HL-60 (cell line): ENCODE data around the gene UBE2S.

Experiments used
- DNase-seq, 2 experiments: peaks; one replicate each; pipeline ENCODE4 v3.0.0-alpha.2; 2010 to 2020; ENCODE audit warnings: low read depth in 1 of 2, low spot score in 1 of 2
- H3K27ac ChIP-seq: fragments of 250-450 bp; sonication (Bioruptor Pico); replicated peaks from 2 replicates; pipeline ENCODE4 v1.5.1; 2020; ENCODE audit warnings: mild to moderate bottlenecking, moderate library complexity
- H3K27me3 ChIP-seq: fragments of 250-450 bp; sonication (Bioruptor Pico); 2 replicates; pipeline ENCODE4 v1.5.1; 2021; ENCODE audit warnings: mild to moderate bottlenecking, moderate library complexity; ENCODE audit not compliant: insufficient read depth, poor library complexity, severe bottlenecking
- H3K4me3 ChIP-seq: replicated peaks from 2 replicates; pipeline ENCODE4 v1.5.1; 2011; ENCODE audit warnings: mild to moderate bottlenecking, control low read depth, low read length; ENCODE audit not compliant: insufficient read depth
- GABPA ChIP-seq: IDR thresholded peaks from 2 replicates; pipeline ENCODE4 v1.6.1; 2012; ENCODE audit warnings: low read depth
- POLR2AphosphoS5 ChIP-seq: IDR thresholded peaks from 2 replicates; pipeline ENCODE4 v1.6.1; 2012; ENCODE audit warnings: low read depth
- SPI1 ChIP-seq: IDR thresholded peaks from 2 replicates; pipeline ENCODE4 v1.6.1; 2012; ENCODE audit warnings: low read depth, mild to moderate bottlenecking, borderline replicate concordance
- TF ChIP-seq, protein P1 (sequence below): IDR thresholded peaks from 2 replicates; pipeline ENCODE4 v1.6.1; 2012; ENCODE audit warnings: low read depth; ENCODE audit not compliant: insufficient replicate concordance
- TF ChIP-seq, protein P2 (sequence below): IDR thresholded peaks from one replicate; pipeline ENCODE4 v1.5.1; 2011; ENCODE audit warnings: low read length, control low read depth, inconsistent platforms; ENCODE audit not compliant: insufficient read depth

UBE2S gene

DNA sequence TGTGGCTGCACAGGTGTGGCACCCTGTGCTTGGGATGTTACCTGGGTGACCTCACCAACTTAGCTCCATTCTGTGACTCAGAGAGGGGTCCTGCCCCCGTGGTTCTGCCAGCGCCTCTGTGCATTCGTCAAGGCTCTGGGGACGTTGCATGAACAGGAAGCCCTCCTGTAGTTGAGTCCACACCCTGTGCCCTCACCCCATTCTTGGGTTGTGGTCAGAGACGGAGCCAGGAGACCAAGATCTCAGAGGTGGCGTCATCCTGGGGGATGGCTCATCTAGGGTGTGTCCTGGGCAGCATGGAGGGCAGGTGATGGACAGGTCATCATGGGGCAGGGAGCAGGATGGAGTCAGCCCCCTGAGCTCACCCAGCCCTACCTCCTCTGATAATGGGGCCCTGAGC lies 55.5 kb downstream of the UBE2S start:
- H3K4me3 ChIP-seq: no peak overlapping the region
- TF ChIP-seq GABPA (no peak), POLR2AphosphoS5 (no peak), SPI1 (no peak)
- TF ChIP-seq, protein P1, sequence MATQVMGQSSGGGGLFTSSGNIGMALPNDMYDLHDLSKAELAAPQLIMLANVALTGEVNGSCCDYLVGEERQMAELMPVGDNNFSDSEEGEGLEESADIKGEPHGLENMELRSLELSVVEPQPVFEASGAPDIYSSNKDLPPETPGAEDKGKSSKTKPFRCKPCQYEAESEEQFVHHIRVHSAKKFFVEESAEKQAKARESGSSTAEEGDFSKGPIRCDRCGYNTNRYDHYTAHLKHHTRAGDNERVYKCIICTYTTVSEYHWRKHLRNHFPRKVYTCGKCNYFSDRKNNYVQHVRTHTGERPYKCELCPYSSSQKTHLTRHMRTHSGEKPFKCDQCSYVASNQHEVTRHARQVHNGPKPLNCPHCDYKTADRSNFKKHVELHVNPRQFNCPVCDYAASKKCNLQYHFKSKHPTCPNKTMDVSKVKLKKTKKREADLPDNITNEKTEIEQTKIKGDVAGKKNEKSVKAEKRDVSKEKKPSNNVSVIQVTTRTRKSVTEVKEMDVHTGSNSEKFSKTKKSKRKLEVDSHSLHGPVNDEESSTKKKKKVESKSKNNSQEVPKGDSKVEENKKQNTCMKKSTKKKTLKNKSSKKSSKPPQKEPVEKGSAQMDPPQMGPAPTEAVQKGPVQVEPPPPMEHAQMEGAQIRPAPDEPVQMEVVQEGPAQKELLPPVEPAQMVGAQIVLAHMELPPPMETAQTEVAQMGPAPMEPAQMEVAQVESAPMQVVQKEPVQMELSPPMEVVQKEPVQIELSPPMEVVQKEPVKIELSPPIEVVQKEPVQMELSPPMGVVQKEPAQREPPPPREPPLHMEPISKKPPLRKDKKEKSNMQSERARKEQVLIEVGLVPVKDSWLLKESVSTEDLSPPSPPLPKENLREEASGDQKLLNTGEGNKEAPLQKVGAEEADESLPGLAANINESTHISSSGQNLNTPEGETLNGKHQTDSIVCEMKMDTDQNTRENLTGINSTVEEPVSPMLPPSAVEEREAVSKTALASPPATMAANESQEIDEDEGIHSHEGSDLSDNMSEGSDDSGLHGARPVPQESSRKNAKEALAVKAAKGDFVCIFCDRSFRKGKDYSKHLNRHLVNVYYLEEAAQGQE: no peak
- TF ChIP-seq, protein P2, sequence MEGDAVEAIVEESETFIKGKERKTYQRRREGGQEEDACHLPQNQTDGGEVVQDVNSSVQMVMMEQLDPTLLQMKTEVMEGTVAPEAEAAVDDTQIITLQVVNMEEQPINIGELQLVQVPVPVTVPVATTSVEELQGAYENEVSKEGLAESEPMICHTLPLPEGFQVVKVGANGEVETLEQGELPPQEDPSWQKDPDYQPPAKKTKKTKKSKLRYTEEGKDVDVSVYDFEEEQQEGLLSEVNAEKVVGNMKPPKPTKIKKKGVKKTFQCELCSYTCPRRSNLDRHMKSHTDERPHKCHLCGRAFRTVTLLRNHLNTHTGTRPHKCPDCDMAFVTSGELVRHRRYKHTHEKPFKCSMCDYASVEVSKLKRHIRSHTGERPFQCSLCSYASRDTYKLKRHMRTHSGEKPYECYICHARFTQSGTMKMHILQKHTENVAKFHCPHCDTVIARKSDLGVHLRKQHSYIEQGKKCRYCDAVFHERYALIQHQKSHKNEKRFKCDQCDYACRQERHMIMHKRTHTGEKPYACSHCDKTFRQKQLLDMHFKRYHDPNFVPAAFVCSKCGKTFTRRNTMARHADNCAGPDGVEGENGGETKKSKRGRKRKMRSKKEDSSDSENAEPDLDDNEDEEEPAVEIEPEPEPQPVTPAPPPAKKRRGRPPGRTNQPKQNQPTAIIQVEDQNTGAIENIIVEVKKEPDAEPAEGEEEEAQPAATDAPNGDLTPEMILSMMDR: no peak
- no peak for DNase-seq
- H3K27ac ChIP-seq: no peak overlapping the region
- H3K27me3 ChIP-seq: peaks cover 23% of the 10 kb centered on the region

DNA sequence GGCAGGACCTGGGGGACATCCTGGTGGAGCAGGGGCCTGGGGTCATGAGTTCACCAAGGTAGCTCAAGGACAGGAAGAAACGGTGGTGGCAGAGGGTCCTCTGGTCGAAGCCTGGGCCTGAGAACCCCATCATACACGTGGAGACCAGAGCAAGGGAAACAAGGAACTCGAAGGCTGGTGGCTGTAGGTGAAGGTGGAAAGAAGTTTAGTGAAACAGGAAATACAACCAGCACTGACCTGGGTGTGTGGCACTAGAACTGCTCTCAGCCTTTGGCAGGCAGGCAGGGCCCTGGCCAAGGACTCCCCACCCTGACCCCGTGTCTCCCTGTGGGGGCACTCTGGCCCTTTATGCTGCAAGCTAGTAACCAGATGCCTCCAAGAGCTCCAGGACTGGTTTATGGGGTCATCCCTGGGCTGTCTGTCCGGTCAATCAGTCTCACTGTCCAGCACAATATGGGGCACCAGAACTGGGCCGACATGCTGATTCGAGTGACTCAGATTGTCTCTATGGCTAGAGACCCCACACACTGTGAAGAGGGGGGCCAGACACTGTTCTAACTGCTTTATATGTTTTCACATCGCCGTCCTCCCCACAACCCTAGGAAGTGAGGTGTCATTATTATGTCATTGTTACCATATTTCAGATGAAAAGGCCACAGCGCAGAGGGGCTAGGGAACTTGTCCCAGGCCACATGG lies 56.8 kb downstream of the UBE2S start:
- Histone ChIP-seq H3K4me3 (no peak overlapping the region), H3K27me3 (peaks cover 23% of the 10 kb centered on the region), H3K27ac (no peak overlapping the region)
- no peak for DNase-seq
- TF ChIP-seq, protein P1: no peak
